DOHH2 (cell line): Measurements from ENCODE around the gene KRTAP5-7.

Experiments used
- EZH2phosphoT487 ChIP-seq: fragments of 200-600 bp; sonication (generic); IDR thresholded peaks from 2 replicates; pipeline ENCODE4 v1.6.1; 2017; ENCODE audit warnings: borderline replicate concordance, mild to moderate bottlenecking, antibody characterized with exemption, low read length, moderate library complexity, mixed read lengths
- TF ChIP-seq, protein P1 (sequence below): fragments of 200-600 bp; sonication (generic); IDR thresholded peaks from one replicate; pipeline ENCODE4 v1.5.1; 2014; ENCODE audit warnings: antibody characterized with exemption, mild to moderate bottlenecking, low read depth, low read length; ENCODE audit not compliant: poor library complexity, severe bottlenecking

- TF ChIP-seq, protein P1, sequence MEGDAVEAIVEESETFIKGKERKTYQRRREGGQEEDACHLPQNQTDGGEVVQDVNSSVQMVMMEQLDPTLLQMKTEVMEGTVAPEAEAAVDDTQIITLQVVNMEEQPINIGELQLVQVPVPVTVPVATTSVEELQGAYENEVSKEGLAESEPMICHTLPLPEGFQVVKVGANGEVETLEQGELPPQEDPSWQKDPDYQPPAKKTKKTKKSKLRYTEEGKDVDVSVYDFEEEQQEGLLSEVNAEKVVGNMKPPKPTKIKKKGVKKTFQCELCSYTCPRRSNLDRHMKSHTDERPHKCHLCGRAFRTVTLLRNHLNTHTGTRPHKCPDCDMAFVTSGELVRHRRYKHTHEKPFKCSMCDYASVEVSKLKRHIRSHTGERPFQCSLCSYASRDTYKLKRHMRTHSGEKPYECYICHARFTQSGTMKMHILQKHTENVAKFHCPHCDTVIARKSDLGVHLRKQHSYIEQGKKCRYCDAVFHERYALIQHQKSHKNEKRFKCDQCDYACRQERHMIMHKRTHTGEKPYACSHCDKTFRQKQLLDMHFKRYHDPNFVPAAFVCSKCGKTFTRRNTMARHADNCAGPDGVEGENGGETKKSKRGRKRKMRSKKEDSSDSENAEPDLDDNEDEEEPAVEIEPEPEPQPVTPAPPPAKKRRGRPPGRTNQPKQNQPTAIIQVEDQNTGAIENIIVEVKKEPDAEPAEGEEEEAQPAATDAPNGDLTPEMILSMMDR: no peak
- no peak for TF ChIP-seq EZH2phosphoT487
Observed at GRCh38 chr11:71557257-71557656, 30.2 kb downstream of the KRTAP5-7 start.
